CD4-positive, alpha-beta T cell treated with Interleukin-1 beta for 1 hour (primary cell): ENCODE results near the gene CYSTM1.

Experiments
- DNase-seq, 2 donors: peaks; one replicate each; pipeline ENCODE4 v3.0.0-alpha.2; 2020 to 2022

The CYSTM1 gene

DNA sequence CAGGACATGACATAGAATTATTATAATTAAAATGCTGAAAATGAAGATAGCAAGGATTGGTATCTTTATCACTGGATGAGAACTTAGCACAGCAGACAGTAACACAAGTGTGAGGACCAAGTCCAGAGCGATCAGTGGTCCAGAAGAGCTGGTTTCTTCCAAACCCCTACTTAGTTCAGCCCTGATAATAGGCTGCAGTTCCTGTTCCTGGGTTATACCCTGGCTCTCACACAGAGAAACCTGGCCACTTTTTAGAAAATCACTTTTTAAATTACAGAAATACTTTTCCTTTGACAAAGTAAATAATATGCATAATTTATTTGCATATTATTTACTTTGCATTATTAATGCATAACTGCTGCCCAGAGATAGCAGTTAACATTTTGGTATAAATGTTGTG lies 40.3 kb downstream of the CYSTM1 start:
- DNase-seq = no peak

GRCh38 chr5:140216478-140217074 lies 41.6 kb downstream of the CYSTM1 start:
- no peak for DNase-seq

DNA sequence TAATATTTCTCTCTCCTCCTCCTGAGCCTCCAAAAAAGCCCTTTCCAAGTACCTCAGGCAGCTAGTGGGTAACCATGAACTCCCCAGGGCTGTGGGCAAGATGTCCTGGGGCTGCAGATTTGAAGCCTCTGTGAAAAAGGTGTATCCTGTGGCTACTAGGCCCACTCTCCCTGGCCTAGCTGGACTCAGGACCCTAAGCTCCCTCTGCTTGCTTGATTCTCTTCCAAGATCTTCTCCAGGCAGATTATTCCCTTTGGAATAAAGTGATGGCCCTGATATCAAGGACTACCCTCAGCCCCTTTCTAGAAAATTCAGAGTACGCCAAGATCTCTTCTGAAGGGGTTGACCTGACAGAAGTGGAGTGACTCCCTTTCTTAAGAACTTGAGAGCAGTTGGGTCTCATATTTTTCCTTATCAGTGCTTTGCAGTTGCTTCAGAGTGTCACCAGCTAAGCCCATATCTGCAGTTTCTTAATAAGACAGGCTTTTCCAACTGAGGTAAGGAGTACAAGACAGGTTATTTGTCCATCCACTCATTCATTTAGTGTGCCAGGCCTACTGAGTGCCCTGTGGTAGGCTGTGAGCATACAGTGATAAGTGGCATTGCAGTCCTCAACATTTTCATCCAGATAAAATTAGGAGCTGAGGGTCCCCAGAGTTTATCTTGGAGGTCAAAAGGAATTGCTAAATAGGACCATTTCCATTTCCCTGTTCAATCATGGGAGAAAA lies 42.5 kb downstream of the CYSTM1 start:
- no peak for DNase-seq

DNA sequence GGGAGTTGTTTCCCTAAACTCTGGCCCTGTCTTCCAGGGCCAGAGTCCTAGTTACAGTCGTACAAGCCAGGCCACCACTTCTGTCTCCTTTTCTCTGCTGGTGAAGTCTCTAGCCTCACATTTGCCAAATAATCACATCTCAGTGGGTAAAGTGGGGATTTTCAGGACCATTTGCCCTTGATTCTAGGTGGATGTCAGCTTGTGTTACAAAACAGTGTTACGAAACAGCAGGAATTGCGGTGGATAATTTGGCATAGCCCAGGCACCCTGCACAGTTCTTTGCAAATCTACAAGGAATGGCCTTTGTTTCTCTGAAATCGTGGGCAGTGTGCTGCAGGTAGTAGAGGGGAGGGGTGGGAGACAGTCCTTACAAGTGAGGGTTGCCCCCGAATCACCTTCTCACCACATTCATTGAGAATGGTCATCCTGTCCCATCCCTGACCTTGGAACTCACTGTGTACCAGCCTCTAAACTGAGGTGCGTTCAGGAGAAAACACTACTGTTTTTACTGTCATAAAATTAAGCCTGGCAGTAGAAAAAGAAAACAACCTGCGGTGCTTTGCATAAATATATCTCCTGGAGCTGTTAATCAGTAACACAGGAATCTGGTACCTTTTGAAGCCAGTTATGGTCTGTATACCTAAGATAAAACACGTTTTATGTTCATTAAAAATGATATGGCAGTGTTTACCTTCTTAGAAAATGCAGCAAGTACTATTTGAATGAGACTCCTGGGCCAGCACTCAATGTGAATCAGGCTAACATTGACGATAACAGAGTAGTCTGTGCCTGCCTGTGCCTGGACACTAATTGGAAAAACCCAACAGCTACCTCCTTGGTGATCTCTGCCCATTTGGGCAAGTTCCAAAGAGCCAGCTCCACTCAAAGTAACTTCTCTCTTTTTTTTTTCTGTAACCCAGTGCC lies 44.3 kb downstream of the CYSTM1 start:
- DNase-seq = no peak

GRCh38 chr5:140220032-140220697 lies 45.2 kb downstream of the CYSTM1 start:
- no peak for DNase-seq

DNA sequence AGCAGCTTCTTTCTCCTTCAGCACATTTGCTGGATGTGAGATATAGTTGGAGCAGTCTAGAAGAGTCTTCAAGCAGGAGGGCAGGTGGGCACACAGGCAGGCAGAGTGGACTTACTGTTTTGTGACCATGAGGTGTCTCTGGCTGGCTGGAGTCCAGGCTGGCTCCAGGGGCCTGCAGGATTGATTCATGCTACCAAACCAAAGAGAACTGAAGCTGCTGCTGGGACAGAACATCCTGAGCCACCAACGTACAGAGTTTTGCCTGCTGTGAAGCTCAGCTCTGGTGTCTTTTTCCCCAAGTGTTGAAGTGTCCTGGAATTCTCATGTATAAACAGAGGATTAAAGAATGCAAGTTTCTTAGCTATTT lies 45.7 kb downstream of the CYSTM1 start:
- no peak for DNase-seq

- no peak for DNase-seq
These were observed 46.8 kb downstream of the CYSTM1 start for GRCh38 chr5:140221697-140222223.

GRCh38 chr5:140222416-140222815 lies 47.4 kb downstream of the CYSTM1 start:
- DNase-seq = no peak

DNA sequence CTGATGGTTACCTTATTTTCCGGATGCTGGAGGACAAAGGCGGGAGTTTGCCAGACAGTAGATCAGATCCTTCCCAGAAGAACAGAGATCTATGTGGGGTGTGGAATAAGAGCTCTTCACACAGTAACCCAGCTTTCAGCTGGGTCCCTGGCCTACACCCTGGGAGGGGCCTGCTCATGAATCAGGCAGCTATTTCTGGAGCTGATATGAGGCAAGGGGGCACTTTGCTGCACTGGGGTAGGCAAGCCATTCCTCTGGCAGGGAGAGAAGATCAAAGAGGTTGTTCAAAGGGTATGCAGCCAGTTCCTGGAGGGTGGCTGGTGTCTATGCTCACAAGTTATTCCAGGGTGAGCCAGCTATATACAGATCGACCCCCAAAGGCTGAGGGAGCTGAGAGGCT lies 48.6 kb downstream of the CYSTM1 start:
- DNase-seq = no peak

DNA sequence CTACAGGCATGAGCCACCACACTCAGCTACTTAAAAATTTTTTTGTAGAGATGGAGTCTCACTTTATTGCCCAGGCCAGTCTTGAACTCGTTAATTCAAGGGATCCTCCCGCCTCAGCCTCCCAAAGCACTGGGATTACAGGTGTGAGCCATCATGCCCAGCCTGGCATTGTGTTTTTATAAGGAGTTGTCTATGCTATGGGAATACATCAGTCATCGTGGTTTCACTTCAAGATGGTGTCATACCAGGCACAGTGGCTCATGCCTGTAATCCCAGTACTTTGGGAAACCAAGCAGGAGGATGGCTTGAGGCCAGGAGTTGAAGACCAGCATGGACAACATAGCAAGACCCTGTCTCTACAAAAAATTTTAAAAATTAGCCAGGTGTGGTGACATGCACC lies 49.7 kb downstream of the CYSTM1 start:
- no peak for DNase-seq

DNA sequence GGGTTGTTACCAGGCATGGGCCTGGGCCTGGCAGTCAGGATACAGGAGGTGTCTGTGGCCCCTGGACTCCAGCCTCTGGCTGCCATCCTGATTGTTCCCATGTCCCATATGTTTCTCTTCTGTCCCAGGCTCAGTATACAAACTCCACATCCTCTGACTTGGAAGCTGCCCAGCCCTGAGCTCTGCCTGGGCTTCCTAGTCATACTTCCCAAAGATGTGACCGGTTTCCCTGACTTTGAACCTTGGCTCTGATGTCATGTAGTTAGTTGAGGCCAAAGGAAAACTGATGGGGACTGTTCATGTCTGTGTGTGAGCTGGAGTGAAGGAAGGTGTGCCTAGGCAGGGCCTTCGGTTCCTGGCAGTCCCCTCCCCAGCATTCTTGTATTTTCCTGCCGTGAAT lies 50.4 kb downstream of the CYSTM1 start:
- no peak for DNase-seq

GRCh38 chr5:140227046-140227445 lies 52.1 kb downstream of the CYSTM1 start:
- DNase-seq = no peak

GRCh38 chr5:140228364-140228837 lies 53.4 kb downstream of the CYSTM1 start:
- DNase-seq = no peak

DNA sequence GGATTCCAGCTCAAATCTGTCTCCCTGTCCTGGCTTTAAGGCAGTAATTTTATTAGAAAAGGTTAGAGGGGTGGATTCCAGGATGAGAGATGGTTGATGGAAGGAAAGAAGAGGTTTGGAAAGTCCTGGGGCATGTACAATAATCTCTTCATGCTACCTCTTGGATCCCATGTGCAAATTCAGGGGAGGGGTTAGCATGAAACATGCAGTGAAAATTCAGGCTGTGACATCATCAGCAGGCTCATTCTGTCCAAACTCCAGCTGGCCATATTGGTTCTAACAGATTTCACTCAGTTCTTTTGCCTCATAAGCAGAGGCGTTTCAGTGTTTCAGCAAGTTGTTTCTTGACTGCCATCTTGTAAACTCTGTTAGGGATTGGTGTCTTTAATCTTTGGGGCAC lies 55.4 kb downstream of the CYSTM1 start:
- DNase-seq = no peak

DNA sequence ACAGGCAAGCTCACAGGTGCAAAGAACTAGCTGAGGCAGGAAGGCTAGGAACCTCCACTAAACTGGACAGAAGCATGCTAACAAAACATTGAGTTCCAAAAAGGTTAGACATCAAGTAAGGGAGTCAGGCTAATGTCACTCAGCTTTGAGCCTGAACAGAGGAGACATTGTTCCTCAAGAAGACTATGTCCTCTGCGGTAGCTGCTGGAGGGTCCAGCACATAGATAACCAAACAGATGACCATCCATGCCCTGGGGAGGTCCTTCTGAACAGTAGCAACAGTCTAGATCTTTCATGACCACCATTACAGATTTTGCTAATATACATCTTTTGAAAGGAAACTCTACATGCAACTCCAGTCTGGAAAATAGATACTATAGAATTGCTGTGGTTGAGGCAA lies 57.7 kb downstream of the CYSTM1 start:
- DNase-seq = no peak

GRCh38 chr5:140234377-140234989 lies 59.5 kb downstream of the CYSTM1 start:
- no peak for DNase-seq

- DNase-seq = no peak
These were observed 61.0 kb downstream of the CYSTM1 start for GRCh38 chr5:140235791-140236551.

DNA sequence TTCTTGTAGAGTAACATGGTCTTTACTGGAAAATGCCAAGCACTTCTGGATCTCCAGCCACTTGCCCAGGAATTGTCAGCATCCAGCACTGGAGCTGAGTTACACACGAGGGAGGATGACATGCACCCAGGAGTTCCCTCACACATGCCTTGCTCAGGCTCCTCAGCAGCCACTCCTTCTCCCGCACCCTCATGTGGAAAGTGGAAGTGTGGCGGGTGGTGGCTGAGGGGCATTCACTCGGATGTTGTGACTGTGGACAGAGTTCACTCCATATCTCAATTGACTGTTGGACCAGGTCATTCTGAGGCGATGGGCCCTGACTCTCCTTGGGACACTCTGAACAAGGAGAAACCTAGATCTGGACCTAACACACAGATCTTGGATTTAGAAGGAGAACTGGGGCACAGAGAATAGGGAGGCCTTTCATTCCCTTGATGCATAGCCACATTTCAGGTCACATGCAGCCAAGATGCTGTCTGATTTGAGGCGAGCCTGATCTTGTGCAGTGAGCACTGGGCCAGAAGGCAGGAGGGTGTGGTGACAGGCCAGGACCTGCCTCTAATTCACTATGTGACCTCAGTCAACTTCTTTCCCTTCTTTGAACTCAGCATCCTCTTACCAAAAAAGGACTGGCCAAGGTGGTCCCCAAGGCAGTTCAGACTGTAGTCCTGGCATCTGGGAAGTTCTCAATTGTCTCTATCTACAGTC lies 62.1 kb downstream of the CYSTM1 start:
- DNase-seq = peak in 1 of 2 donors; percentile 16

DNA sequence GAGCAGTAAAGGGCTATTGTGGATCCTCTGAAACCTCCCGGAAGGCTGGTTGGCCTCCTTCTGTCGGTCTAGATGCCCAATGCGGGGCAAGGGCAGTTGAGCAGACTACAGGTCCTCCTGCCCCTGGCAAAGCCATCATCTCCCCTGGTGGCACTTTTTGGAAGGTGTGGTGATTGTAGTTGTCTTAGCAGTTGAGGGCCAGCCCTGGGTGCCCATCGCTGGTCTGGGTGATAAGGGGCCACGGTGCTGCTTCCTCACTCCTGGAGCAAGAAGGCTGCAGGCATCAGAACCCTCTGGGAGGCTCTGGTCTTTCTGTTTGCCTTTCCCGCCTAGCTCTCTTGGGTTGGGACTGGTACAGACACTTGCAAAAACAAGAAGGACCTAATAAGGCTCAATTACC lies 63.8 kb downstream of the CYSTM1 start:
- no peak for DNase-seq

DNA sequence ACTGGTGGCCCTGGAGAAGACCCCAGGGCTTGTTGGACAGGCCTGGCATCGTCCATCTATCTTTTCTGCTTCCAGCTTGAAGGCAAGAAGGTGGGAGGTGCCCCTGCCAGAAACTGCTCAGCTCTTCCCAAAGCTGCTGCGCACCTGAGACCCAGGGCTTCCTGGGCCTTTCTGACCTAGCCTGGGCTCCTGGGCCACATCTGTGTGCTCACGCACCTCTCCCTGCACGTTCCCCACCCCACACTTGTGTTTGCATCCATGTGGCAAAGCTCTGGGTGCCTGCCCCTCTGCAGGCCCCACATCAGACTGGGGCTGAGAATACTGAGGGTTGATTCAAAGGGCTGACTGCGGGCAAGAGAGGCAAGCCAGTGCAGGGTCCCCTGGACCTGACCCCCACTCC lies 64.5 kb downstream of the CYSTM1 start:
- no peak for DNase-seq
